Sigmoid colon (tissue), 7 donors: ENCODE data around the gene IFT80. TPM values are rescaled to one million over a fixed set of nuclear protein-coding genes. Genes with fewer than 3 reads are reported as not detected.

Experiments
- DNase-seq: peaks from one replicate; pipeline ENCODE4 v3.0.0-alpha.2; 2019
- H3K27ac ChIP-seq, 4 donors: fragments of 200-600 bp; sonication (generic); one replicate each; pipeline ENCODE4 v1.5.1; 2016 to 2019; ENCODE audit warnings: mild to moderate bottlenecking in 1 of 4
- H3K27me3 ChIP-seq, 3 donors: fragments of 200-600 bp; sonication (generic); one replicate each; pipeline ENCODE4 v1.5.1; 2019; ENCODE audit warnings: mild to moderate bottlenecking in 1 of 3
- H3K36me3 ChIP-seq, 4 donors: fragments of 200-600 bp; sonication (generic); one replicate each; pipeline ENCODE4 v1.5.1; 2016 to 2019
- H3K4me1 ChIP-seq, 4 donors: fragments of 200-600 bp; sonication (generic); one replicate each; pipeline ENCODE4 v1.5.1; 2017 to 2019
- H3K4me3 ChIP-seq, 4 donors: fragments of 200-600 bp; sonication (generic); one replicate each; pipeline ENCODE4 v1.5.1; 2017 to 2019; ENCODE audit warnings: mild to moderate bottlenecking in 2 of 4, moderate library complexity in 1 of 4
- H3K9me3 ChIP-seq, 4 donors: fragments of 200-600 bp in 3 of 4; sonication (generic) in 3 of 4; one replicate each; pipeline versions ENCODE4 v1.5.1 to v1.6.1; 2013 to 2019
- WGBS, 2 donors: extraction: QIAGEN DNeasy Blood & Tissue Kit; methylation state at CpG; one replicate each; pipeline ENCODE4 v1.1.7; 2013; 5-methylcytosine and 5-hydroxymethylcytosine counted together
- intact Hi-C: fragments of 100-400 bp; cut with DNase I; formaldehyde crosslinking; loops from one replicate; pipeline ENCODE4 v1.15.1; 2023
- polyA plus RNA-seq, 3 donors: library from polyadenylated mRNA; stranded (reverse); fragments of 200-250 nt; gene quantifications; one replicate each; pipeline ENCODE4 v1.2.3, GENCODE V29; 2013
- small RNA-seq, 3 donors: library from RNA; depleted of rRNA; stranded (forward); fragments of <200 nt; gene quantifications; one replicate each; pipeline ENCODE3, GENCODE V24; 2016
- total RNA-seq, 4 donors: library from RNA; depleted of rRNA; stranded (reverse); fragments of >200 nt; gene quantifications; one replicate each; pipeline ENCODE4 v1.1.0, GENCODE V29; 2016
- TF ChIP-seq, protein P1 (sequence below), 4 experiments: fragments of 450-650 bp in 3 of 4; fragments of 200-600 bp in 1 of 4; IDR thresholded peaks; one replicate each; pipeline ENCODE4 v1.5.1; 2016 to 2019; ENCODE audit warnings: antibody characterized with exemption in 4 of 4, mild to moderate bottlenecking in 3 of 4, moderate library complexity in 2 of 4
- donor health status: healthy with polysubstance abuse.
- donor health status: Bipolar disorder and iron deficiency.
- donor health status: healthy.

IFT80 gene
- total and polyA plus RNA-seq, 7 donors: 5.8 to 22.8 (median 15.0) TPM

DNA sequence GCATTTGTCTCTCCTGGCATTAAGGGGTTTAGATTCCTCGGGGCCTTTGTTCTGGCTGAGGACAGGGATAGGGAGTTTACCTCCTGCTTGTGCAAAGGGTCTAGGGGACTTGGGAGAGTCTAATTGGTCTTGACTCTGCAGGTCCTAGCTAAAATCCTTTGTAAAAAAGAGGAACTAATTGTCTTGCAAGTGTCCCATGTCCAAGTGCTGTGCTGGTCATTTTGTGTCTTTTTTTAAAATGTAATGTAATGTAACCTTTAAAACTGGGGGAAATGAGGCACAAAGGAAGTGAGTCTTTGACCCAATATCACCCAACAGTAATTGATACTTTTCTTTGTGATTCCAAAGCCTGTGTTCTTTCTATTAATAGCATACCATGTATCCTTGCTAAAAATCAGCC, 188.7 kb downstream of the IFT80 start:
- Histone ChIP-seq H3K36me3 (no peaks in the 10 kb centered on the region), H3K4me1 (peaks cover 0 to 6% (median 0%) of the 10 kb centered on the region in 4 donors), H3K27ac (no peak overlapping the region), H3K4me3 (no peak overlapping the region), H3K27me3 (no peaks in the 10 kb centered on the region), H3K9me3 (no peaks in the 10 kb centered on the region)
- DNase-seq: no peak
- intact Hi-C loops: no loop called here
- 95 to 96% methylated on average over 1 of the region's 1 CpG for WGBS, 2 donors
- TF ChIP-seq, protein P1, sequence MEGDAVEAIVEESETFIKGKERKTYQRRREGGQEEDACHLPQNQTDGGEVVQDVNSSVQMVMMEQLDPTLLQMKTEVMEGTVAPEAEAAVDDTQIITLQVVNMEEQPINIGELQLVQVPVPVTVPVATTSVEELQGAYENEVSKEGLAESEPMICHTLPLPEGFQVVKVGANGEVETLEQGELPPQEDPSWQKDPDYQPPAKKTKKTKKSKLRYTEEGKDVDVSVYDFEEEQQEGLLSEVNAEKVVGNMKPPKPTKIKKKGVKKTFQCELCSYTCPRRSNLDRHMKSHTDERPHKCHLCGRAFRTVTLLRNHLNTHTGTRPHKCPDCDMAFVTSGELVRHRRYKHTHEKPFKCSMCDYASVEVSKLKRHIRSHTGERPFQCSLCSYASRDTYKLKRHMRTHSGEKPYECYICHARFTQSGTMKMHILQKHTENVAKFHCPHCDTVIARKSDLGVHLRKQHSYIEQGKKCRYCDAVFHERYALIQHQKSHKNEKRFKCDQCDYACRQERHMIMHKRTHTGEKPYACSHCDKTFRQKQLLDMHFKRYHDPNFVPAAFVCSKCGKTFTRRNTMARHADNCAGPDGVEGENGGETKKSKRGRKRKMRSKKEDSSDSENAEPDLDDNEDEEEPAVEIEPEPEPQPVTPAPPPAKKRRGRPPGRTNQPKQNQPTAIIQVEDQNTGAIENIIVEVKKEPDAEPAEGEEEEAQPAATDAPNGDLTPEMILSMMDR (IDR thresholded peaks at IDR 0.05): no peak

Small RNA genes within 50 kb of the gene (small RNA-seq; reads per million reads assigned to genes)
- gene MIR15B (3.4 to 5.9 (median 5.3) reads per million in 3 donors), gene MIR16-2 (0.60 to 1.6 (median 1.1) reads per million in 3 donors)

Other genes starting within 250 kb of the IFT80 start
- gene C3orf80, start 173.8 kb downstream of the IFT80 start, total RNA-seq: 10 to 100 TPM in 3 of 4 donors, 1 to 10 TPM in 1; 5.8 to 28.3 (median 23.4) TPM
- under 1 TPM in 2 of 3 donors, not detected in 1; under 0.01 to 0.80 TPM for gene C3orf80, start 173.8 kb downstream of the IFT80 start, polyA plus RNA-seq
- 10 to 100 TPM; 25.1 to 44.6 (median 31.3) TPM for gene SMC4, start 425 bp upstream of the IFT80 start, total RNA-seq
- gene SMC4, start 425 bp upstream of the IFT80 start, polyA plus RNA-seq: 10 to 100 TPM; 13.8 to 29.2 (median 19.9) TPM
- gene TRIM59, start 50.6 kb upstream of the IFT80 start, total RNA-seq: 1 to 10 TPM; 3.4 to 6.1 (median 5.3) TPM
- 1 to 10 TPM in 2 of 3 donors, under 1 TPM in 1; 0.60 to 5.5 (median 1.2) TPM for gene TRIM59, start 50.6 kb upstream of the IFT80 start, polyA plus RNA-seq
- gene KPNA4, start 166.3 kb upstream of the IFT80 start, total RNA-seq: 10 to 100 TPM; 45.4 to 52.8 (median 49.2) TPM
- gene KPNA4, start 166.3 kb upstream of the IFT80 start, polyA plus RNA-seq: 10 to 100 TPM; 15.0 to 17.3 (median 15.1) TPM